Measurements from ENCODE around the gene ARHGAP44. TPM values are rescaled to one million over a fixed set of nuclear protein-coding genes. Genes with fewer than 3 reads are reported as not detected.

ARHGAP44 gene
- total RNA-seq, 1 experiment from 2014 or later = 17.1 TPM

DNA sequence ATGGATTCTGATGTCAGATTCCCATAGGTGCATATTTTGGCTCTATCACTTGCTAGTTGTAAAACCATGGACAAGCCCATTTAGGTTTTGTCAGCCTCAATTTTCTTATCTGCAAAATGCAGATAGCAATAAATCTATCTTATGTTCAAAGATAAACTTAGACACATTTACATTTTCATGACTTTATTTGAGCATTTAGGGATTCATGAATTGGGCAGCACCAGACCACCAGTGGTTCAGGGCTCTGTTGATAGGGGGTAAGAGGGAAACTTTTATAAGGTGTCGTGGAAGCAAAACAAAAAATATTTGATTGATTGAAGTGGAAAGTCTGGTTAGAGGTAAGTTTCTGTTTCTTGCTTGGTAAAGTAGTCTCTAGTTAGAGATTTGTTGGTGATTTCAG is 17.3 kb downstream of the ARHGAP44 start:
- no TSS peak for BruUV-seq (replicated peaks)
- Mint-ChIP-seq H3K9me3 (ENCODE audit: low read depth, unreplicated experiment) (peaks cover 16% of the 10 kb centered on the region), H3K4me3 (ENCODE audit: low read depth, unreplicated experiment) (no peak overlapping the region), H3K4me1 (ENCODE audit: low read depth, unreplicated experiment) (peaks cover 7% of the 10 kb centered on the region), H3K27me3 (ENCODE audit: unreplicated experiment) (no peaks in the 10 kb centered on the region), H3K36me3 (ENCODE audit: insufficient read depth, unreplicated experiment) (no peaks in the 10 kb centered on the region), H3K27ac (ENCODE audit: unreplicated experiment) (no peak overlapping the region)
- DNase-seq = no peak
- intact Hi-C loops (cut with micrococcal nuclease; ENCODE audit: unreplicated experiment) = no loop called here
- CTCF ChIA-PET = no interaction called here
- TF ChIP-seq, protein P1, sequence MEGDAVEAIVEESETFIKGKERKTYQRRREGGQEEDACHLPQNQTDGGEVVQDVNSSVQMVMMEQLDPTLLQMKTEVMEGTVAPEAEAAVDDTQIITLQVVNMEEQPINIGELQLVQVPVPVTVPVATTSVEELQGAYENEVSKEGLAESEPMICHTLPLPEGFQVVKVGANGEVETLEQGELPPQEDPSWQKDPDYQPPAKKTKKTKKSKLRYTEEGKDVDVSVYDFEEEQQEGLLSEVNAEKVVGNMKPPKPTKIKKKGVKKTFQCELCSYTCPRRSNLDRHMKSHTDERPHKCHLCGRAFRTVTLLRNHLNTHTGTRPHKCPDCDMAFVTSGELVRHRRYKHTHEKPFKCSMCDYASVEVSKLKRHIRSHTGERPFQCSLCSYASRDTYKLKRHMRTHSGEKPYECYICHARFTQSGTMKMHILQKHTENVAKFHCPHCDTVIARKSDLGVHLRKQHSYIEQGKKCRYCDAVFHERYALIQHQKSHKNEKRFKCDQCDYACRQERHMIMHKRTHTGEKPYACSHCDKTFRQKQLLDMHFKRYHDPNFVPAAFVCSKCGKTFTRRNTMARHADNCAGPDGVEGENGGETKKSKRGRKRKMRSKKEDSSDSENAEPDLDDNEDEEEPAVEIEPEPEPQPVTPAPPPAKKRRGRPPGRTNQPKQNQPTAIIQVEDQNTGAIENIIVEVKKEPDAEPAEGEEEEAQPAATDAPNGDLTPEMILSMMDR (IDR thresholded peaks at IDR 0.05; ENCODE audit: unreplicated experiment) = no peak

- CTCF ChIA-PET = no interaction called here
- no peak for DNase-seq
- Mint-ChIP-seq H3K4me3 (ENCODE audit: low read depth, unreplicated experiment) (no peak overlapping the region), H3K36me3 (ENCODE audit: insufficient read depth, unreplicated experiment) (no peaks in the 10 kb centered on the region), H3K9me3 (ENCODE audit: low read depth, unreplicated experiment) (peaks cover 16% of the 10 kb centered on the region), H3K27ac (ENCODE audit: unreplicated experiment) (no peak overlapping the region), H3K27me3 (ENCODE audit: unreplicated experiment) (no peaks in the 10 kb centered on the region), H3K4me1 (ENCODE audit: low read depth, unreplicated experiment) (no peaks in the 10 kb centered on the region)
- intact Hi-C loops (cut with micrococcal nuclease; ENCODE audit: unreplicated experiment) = no loop called here
- TF ChIP-seq, protein P1 (IDR thresholded peaks at IDR 0.05; ENCODE audit: unreplicated experiment) = no peak
- BruUV-seq (replicated peaks) = no TSS peak
These were observed 19.4 kb downstream of the ARHGAP44 start for GRCh38 chr17:12808723-12809122.

DNA sequence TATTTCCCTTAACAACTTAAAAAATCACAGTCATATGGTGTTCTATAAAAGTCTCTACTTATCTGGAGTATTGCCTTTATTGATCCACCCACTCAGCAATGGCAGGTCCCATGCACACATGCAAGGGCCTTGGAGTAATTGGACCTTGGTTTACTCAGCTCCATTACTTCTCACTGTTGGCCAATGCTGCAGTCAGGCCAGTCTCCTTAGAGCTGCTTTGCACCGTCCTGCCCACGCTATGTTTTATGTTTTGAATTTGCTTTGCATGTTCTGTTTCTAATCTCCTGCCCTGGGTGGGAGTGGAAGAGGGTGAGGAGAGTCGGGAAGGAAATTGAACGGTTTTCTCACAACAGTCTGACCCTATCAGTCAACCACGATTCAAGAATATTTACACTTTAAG is 23.6 kb downstream of the ARHGAP44 start:
- TF ChIP-seq, protein P1 (IDR thresholded peaks at IDR 0.05; ENCODE audit: unreplicated experiment) = no peak
- no TSS peak for BruUV-seq (replicated peaks)
- intact Hi-C loops (cut with micrococcal nuclease; ENCODE audit: unreplicated experiment) = no loop called here
- H3K9me3 Mint-ChIP-seq (ENCODE audit: low read depth, unreplicated experiment) = peaks cover 10% of the 10 kb centered on the region
- H3K4me1 Mint-ChIP-seq (ENCODE audit: low read depth, unreplicated experiment) = peaks cover 17% of the 10 kb centered on the region
- no peaks in the 10 kb centered on the region for H3K36me3 Mint-ChIP-seq (ENCODE audit: insufficient read depth, unreplicated experiment)
- no peak overlapping the region for H3K4me3 Mint-ChIP-seq (ENCODE audit: low read depth, unreplicated experiment)
- CTCF ChIA-PET = no interaction called here
- DNase-seq = no peak
- H3K27me3 Mint-ChIP-seq (ENCODE audit: unreplicated experiment) = no peaks in the 10 kb centered on the region
- H3K27ac Mint-ChIP-seq (ENCODE audit: unreplicated experiment) = no peak overlapping the region

- H3K4me3 Mint-ChIP-seq (ENCODE audit: low read depth, unreplicated experiment) = no peak overlapping the region
- no peaks in the 10 kb centered on the region for H3K27me3 Mint-ChIP-seq (ENCODE audit: unreplicated experiment)
- no peaks in the 10 kb centered on the region for H3K36me3 Mint-ChIP-seq (ENCODE audit: insufficient read depth, unreplicated experiment)
- H3K27ac Mint-ChIP-seq (ENCODE audit: unreplicated experiment) = no peak overlapping the region
- H3K9me3 Mint-ChIP-seq (ENCODE audit: low read depth, unreplicated experiment) = peaks cover 10% of the 10 kb centered on the region
- intact Hi-C loops (cut with micrococcal nuclease; ENCODE audit: unreplicated experiment) = no loop called here
- TF ChIP-seq, protein P1 (IDR thresholded peaks at IDR 0.05; ENCODE audit: unreplicated experiment) = no peak
- no peak for DNase-seq
- CTCF ChIA-PET = no interaction called here
- peaks cover 17% of the 10 kb centered on the region for H3K4me1 Mint-ChIP-seq (ENCODE audit: low read depth, unreplicated experiment)
- BruUV-seq (replicated peaks) = no TSS peak
These were observed 24.4 kb downstream of the ARHGAP44 start for GRCh38 chr17:12813664-12814063.

All from Calu3 (cell line).